K562 (cell line): ENCODE results near the gene CMIP. TPM values are rescaled to one million over a fixed set of nuclear protein-coding genes. Genes with fewer than 3 reads are reported as not detected.

ENCODE experiments used
- ARID4B ChIP-seq: sonication (generic); formaldehyde crosslinking; IDR thresholded peaks from 2 replicates; pipeline ENCODE4 v1.8.0; 2022; ENCODE audit warnings: mild to moderate bottlenecking, missing genetic modification reagents
- CC2D1A ChIP-seq: fragments of 450-650 bp; IDR thresholded peaks from 2 replicates; pipeline ENCODE4 v1.6.1; 2017; ENCODE audit warnings: mild to moderate bottlenecking
- CCNT2 ChIP-seq: IDR thresholded peaks from 2 replicates; pipeline ENCODE4 v1.6.1; 2011; ENCODE audit warnings: borderline replicate concordance, low read depth, mild to moderate bottlenecking, moderate library complexity, mixed read lengths, low read length; ENCODE audit not compliant: insufficient read length; ENCODE audit errors: extremely low read depth
- CREM ChIP-seq: IDR thresholded peaks from 2 replicates; pipeline ENCODE4 v1.6.1; 2014; ENCODE audit warnings: antibody characterized with exemption, low read depth
- FOSL1 ChIP-seq: fragments of 200-800 bp; sonication (Bioruptor generic); conservative IDR thresholded peaks from 2 replicates; pipeline ENCODE4 v1.6.1; 2016; ENCODE audit warnings: missing genetic modification characterization, missing compliant biosample characterization
- HDGF ChIP-seq: fragments of 450-650 bp; IDR thresholded peaks from 2 replicates; pipeline ENCODE4 v1.6.1; 2016
- JUN ChIP-seq, 2 experiments: sonication (generic) in 1 of 2; formaldehyde crosslinking in 1 of 2; IDR thresholded peaks; 2 replicates each; pipeline versions ENCODE4 v1.6.1 to v1.8.0; 2012 to 2022; ENCODE audit warnings: borderline replicate concordance in 2 of 2, mild to moderate bottlenecking in 2 of 2, improper control_type of control experiment in 1 of 2, low read depth in 1 of 2, low read length in 1 of 2, missing genetic modification reagents in 1 of 2
- L3MBTL2 ChIP-seq: fragments of 450-650 bp; IDR thresholded peaks from 2 replicates; pipeline ENCODE4 v1.6.1; 2016; ENCODE audit warnings: mild to moderate bottlenecking, moderate library complexity
- MECOM ChIP-seq: fragments of 250-450 bp; sonication (Bioruptor Pico); IDR thresholded peaks from 2 replicates; pipeline ENCODE4 v1.8.0; 2022; ENCODE audit warnings: inconsistent platforms
- MYNN ChIP-seq, 2 experiments: sonication (generic); formaldehyde crosslinking in 1 of 2; IDR thresholded peaks; 2 replicates each; pipeline versions ENCODE4 v1.5.0 to v1.6.1; 2016 to 2020; ENCODE audit warnings: antibody characterized with exemption in 1 of 2, missing genetic modification reagents in 1 of 2
- NELFE ChIP-seq: IDR thresholded peaks from 2 replicates; pipeline ENCODE4 v1.6.1; 2011; ENCODE audit warnings: mild to moderate bottlenecking; ENCODE audit not compliant: insufficient read depth, insufficient read length
- NR1H2 ChIP-seq: sonication (generic); formaldehyde crosslinking; IDR thresholded peaks from 2 replicates; pipeline ENCODE4 v1.4.0; 2020; ENCODE audit warnings: mild to moderate bottlenecking, missing genetic modification reagents
- PML ChIP-seq: IDR thresholded peaks from 2 replicates; pipeline ENCODE4 v1.6.1; 2012; ENCODE audit warnings: low read length, inconsistent platforms
- TCF7L2 ChIP-seq: fragments of 150-350 bp; IDR thresholded peaks from 2 replicates; pipeline ENCODE4 v1.6.1; 2016; ENCODE audit warnings: low read depth, mild to moderate bottlenecking, low read length, moderate library complexity
- TOE1 ChIP-seq, 2 experiments: fragments of 450-650 bp in 1 of 2; sonication (generic) in 1 of 2; formaldehyde crosslinking in 1 of 2; IDR thresholded peaks; 2 replicates each; pipeline versions ENCODE4 v1.7.1 to v1.8.0; 2016 to 2022; ENCODE audit warnings: borderline replicate concordance in 2 of 2, mild to moderate bottlenecking in 2 of 2, antibody characterized with exemption in 1 of 2, inconsistent platforms in 1 of 2, low read depth in 1 of 2, missing genetic modification reagents in 1 of 2, moderate library complexity in 1 of 2
- TRIM24 ChIP-seq, 2 experiments: fragments of 450-650 bp; IDR thresholded peaks; 2 replicates each; pipeline ENCODE4 v1.6.1; 2016
- ZNF561 ChIP-seq: fragments of 450-650 bp; formaldehyde crosslinking; conservative IDR thresholded peaks from 2 replicates; pipeline ENCODE4 v1.4.0; 2020; ENCODE audit warnings: mild to moderate bottlenecking, moderate library complexity
- polyA plus RNA-seq, 8 experiments: library from polyadenylated mRNA; depleted of rRNA in 4 of 8; stranded (reverse) in 5 of 8; unstranded in 3 of 8; fragments of >200 nt; fragmentation: Nextera tagmentation in 2 of 8; fragmentation: Illumina TruSeq in 1 of 8; extraction: Ambion mirVana in 2 of 8; extraction: Trizol in 1 of 8; gene quantifications; 2 replicates each; pipeline versions ENCODE4 v1.2.1 to v1.2.3, GENCODE V29; 2011 to 2014; ENCODE audit warnings: inconsistent platforms in 1 of 8, missing spikeins in 1 of 8
- total RNA-seq, 7 experiments: library from RNA; depleted of rRNA in 6 of 7; stranded (reverse); fragments of >200 nt in 6 of 7; fragmentation: Illumina TruSeq in 2 of 7; extraction: Trizol in 2 of 7; gene quantifications; 2 replicates each; pipeline versions ENCODE4 v1.2.1 to v1.2.3, GENCODE V29; 2011 to 2021; ENCODE audit warnings: low replicate concordance in 1 of 7
- TF ChIP-seq, protein P1 (sequence below): fragments of 450-650 bp; IDR thresholded peaks from 2 replicates; pipeline ENCODE4 v1.7.0; 2016; ENCODE audit warnings: borderline replicate concordance
- TF ChIP-seq, protein P2 (sequence below): fragments of 450-650 bp; formaldehyde crosslinking; IDR thresholded peaks from 2 replicates; pipeline ENCODE4 v1.4.0; 2022; ENCODE audit warnings: mild to moderate bottlenecking, moderate library complexity

CMIP gene
- total and polyA plus RNA-seq, 9 of the 15 experiments (the other 6 are each of a cell fraction or from before 2014, with no cell fraction given), result 0.94 to 82.5 (median 10.3) TPM

DNA sequence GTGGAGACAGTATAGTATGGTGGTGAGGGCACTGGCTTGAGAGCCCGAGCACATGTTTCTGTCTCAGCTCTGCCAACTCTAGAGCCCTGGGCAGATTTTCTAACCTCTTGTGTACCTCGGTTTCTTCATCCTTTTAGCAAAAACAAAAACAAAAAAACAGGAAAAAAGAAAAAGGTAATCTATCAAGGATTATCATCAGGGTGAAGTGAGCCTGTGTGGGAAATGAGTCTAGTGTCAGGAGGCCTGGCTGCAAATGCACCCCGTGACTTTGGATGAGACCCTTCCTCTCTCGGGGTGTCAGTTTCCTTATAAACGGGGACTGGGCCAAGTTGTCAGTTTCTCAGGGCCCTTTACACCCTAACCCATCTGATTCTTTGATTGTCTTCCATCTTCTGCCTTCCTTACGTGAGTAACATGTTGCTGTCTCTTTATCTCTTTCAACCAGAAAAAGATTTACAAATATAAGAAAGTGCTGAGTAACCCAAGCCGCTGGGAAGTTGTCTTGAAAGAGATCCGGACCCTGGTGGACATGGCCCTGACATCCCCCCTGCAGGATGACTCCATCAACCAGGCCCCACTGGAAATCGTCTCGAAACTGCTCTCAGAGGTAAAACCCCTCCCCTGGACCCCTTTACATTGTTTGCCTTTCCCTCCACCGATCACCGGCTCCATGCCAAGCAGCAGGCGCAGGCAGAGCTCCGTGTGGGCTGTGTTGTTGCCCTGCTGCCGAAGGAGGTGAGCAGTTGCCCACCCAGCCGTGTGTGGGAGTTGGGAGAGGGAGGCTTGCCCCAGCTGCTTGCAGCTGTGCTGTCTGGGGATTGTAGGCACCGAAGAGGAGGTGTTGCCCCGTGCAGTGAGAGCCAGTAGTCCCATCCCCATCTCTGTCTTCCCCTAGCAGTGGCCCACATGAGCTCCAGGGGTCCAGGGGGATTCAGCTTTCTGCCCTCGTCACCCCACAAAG, 207.4 kb downstream of the CMIP start (continued):
- no peak; the same call in 1 of the 2 replicates for TF ChIP-seq TOE1 (IDR thresholded peaks at IDR 0.05; ENCODE audit: borderline replicate concordance)
- no peak for TF ChIP-seq TOE1 (CRISPR knock-in tag; IDR thresholded peaks at IDR 0.05; ENCODE audit: borderline replicate concordance, low read depth)
- no peak for TF ChIP-seq ZNF561 (CRISPR knock-in tag)
- TF ChIP-seq JUN (IDR thresholded peaks at IDR 0.05; ENCODE audit: borderline replicate concordance, low read depth, low read length), result 0 out of 2 replicates have a peak, but pooled peaks have one; percentile 45
- no peak for TF ChIP-seq JUN (CRISPR knock-in tag; IDR thresholded peaks at IDR 0.05; ENCODE audit: borderline replicate concordance)
- TF ChIP-seq CC2D1A, result no peak
- peak; percentile 85 for TF ChIP-seq FOSL1 (tag)
- TF ChIP-seq MECOM (CRISPR knock-in tag), result peak; percentile 73; the same call in 1 of the 2 replicates
- TF ChIP-seq NR1H2 (CRISPR knock-in tag), result no peak
- peak; percentile 74; the same call in 1 of the 2 replicates for TF ChIP-seq HDGF
- peak; percentile 64; the same call in 1 of the 2 replicates for TF ChIP-seq CREM
- TF ChIP-seq L3MBTL2, result 0 out of 2 replicates have a peak, but pooled peaks have one; percentile 18
- TF ChIP-seq TCF7L2, result no peak
- no peak for TF ChIP-seq ARID4B (CRISPR knock-in tag)
- peak; percentile 22 for TF ChIP-seq MYNN (IDR thresholded peaks at IDR 0.05)
- TF ChIP-seq MYNN (CRISPR knock-in tag; IDR thresholded peaks at IDR 0.05), result no peak
- TF ChIP-seq, protein P1, sequence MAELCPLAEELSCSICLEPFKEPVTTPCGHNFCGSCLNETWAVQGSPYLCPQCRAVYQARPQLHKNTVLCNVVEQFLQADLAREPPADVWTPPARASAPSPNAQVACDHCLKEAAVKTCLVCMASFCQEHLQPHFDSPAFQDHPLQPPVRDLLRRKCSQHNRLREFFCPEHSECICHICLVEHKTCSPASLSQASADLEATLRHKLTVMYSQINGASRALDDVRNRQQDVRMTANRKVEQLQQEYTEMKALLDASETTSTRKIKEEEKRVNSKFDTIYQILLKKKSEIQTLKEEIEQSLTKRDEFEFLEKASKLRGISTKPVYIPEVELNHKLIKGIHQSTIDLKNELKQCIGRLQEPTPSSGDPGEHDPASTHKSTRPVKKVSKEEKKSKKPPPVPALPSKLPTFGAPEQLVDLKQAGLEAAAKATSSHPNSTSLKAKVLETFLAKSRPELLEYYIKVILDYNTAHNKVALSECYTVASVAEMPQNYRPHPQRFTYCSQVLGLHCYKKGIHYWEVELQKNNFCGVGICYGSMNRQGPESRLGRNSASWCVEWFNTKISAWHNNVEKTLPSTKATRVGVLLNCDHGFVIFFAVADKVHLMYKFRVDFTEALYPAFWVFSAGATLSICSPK, result no peak
- TF ChIP-seq PML, result peak; percentile 49; the same call in 1 of the 2 replicates
- peak; percentile 71 for TF ChIP-seq CCNT2
- no peak for TF ChIP-seq NELFE
- TF ChIP-seq TRIM24 (IDR thresholded peaks at IDR 0.05), result peak; percentile 42 to 70; a peak in 3 of 4 replicates
- TF ChIP-seq, protein P2, sequence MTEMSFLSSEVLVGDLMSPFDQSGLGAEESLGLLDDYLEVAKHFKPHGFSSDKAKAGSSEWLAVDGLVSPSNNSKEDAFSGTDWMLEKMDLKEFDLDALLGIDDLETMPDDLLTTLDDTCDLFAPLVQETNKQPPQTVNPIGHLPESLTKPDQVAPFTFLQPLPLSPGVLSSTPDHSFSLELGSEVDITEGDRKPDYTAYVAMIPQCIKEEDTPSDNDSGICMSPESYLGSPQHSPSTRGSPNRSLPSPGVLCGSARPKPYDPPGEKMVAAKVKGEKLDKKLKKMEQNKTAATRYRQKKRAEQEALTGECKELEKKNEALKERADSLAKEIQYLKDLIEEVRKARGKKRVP (CRISPR knock-in tag), result 0 out of 2 replicates have a peak, but pooled peaks have one; percentile 14
